Left lung (tissue), 10 donors: ENCODE data around the gene PRKG1. TPM values are rescaled to one million over a fixed set of nuclear protein-coding genes. Genes with fewer than 3 reads are reported as not detected.

Experiments
- ATAC-seq: fragments of 200-7000 bp; cut with Tn5 transposase; one replicate; pipeline ENCODE4 v1.9.1; 2020; ENCODE audit warnings: moderate library complexity
- DNase-seq, 4 donors: peaks; one replicate each; pipeline ENCODE4 v3.0.0-alpha.2; 2013 to 2020
- H3K27ac ChIP-seq, 2 donors: fragments of 200-600 bp; sonication (generic) in 1 of 2; one replicate each; pipeline versions ENCODE4 v1.5.0 to v1.8.0; 2020 to 2021
- H3K27me3 ChIP-seq, 2 donors: fragments of 200-600 bp; sonication (generic) in 1 of 2; one replicate each; pipeline versions ENCODE4 v1.5.0 to v1.8.0; 2020 to 2021
- H3K36me3 ChIP-seq, 2 donors: fragments of 200-600 bp; sonication (generic) in 1 of 2; one replicate each; pipeline versions ENCODE4 v1.5.0 to v1.8.0; 2020 to 2021
- H3K4me1 ChIP-seq, 2 donors: fragments of 200-600 bp; one replicate each; pipeline ENCODE4 v1.8.0; 2021
- H3K4me3 ChIP-seq, 2 donors: fragments of 200-600 bp; sonication (generic) in 1 of 2; one replicate each; pipeline versions ENCODE4 v1.5.0 to v1.8.0; 2020 to 2021; ENCODE audit warnings: mild to moderate bottlenecking in 1 of 2
- H3K9me3 ChIP-seq, 2 donors: fragments of 200-600 bp; sonication (generic) in 1 of 2; one replicate each; pipeline versions ENCODE4 v1.5.0 to v1.8.0; 2020 to 2021
- intact Hi-C, 2 donors: fragments of 100-400 bp; cut with DNase I; formaldehyde crosslinking; loops; one replicate each; pipeline versions ENCODE4 v1.11.2 to v1.14.2; 2022
- polyA plus RNA-seq, 6 donors: library from polyadenylated mRNA; unstranded; fragments of 120-200 nt; gene quantifications; one replicate each; pipeline ENCODE4 v1.2.1, GENCODE V29; 2013; ENCODE audit not compliant: insufficient read length in 6 of 6
- total RNA-seq, 2 donors: library from RNA; stranded (reverse); fragmentation: NEBNext Ultra II Directional; extraction: Animal tissue kit (Norgen Biotek cat#: 25700); gene quantifications; one replicate each; pipeline ENCODE4 v1.2.1, GENCODE V29; 2021
- TF ChIP-seq, protein P1 (sequence below), 2 donors: fragments of 200-600 bp; sonication (generic) in 1 of 2; IDR thresholded peaks; one replicate each; pipeline versions ENCODE4 v1.5.0 to v1.8.0; 2021; ENCODE audit warnings: antibody characterized with exemption in 2 of 2
- donor health status: DM: no; HTN: yes; CAD: no.
- donor health status: DM: no; HTN: no; CAD: no.

The PRKG1 gene
- total and polyA plus RNA-seq, 8 donors = 15.6 to 29.0 (median 17.8) TPM

DNA sequence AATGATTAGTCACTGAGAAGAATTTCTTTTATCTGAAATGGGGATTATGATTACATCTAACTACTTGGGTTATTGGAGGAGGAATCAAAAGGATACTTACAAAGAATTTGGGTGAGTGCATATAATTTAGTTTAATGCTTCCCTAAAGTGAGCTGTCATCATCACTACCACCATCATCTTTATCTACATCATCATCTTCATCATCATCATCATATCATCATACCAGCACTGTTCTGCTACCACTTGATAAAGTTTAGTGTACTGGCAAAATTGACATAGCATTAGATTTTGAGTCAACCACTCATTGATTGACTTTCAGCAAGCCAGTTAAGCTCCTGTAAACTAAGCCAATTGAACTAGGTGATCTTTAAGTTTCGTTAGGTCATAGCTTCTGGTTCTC, 994.2 kb downstream of the PRKG1 start:
- no peaks in the 10 kb centered on the region for H3K9me3 ChIP-seq
- no peak for ATAC-seq
- TF ChIP-seq, protein P1, sequence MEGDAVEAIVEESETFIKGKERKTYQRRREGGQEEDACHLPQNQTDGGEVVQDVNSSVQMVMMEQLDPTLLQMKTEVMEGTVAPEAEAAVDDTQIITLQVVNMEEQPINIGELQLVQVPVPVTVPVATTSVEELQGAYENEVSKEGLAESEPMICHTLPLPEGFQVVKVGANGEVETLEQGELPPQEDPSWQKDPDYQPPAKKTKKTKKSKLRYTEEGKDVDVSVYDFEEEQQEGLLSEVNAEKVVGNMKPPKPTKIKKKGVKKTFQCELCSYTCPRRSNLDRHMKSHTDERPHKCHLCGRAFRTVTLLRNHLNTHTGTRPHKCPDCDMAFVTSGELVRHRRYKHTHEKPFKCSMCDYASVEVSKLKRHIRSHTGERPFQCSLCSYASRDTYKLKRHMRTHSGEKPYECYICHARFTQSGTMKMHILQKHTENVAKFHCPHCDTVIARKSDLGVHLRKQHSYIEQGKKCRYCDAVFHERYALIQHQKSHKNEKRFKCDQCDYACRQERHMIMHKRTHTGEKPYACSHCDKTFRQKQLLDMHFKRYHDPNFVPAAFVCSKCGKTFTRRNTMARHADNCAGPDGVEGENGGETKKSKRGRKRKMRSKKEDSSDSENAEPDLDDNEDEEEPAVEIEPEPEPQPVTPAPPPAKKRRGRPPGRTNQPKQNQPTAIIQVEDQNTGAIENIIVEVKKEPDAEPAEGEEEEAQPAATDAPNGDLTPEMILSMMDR (IDR thresholded peaks at IDR 0.05) = no peak
- intact Hi-C loops = no loop called here
- H3K27ac ChIP-seq = no peak overlapping the region
- no peak for DNase-seq
- no peaks in the 10 kb centered on the region for H3K36me3 ChIP-seq
- H3K4me1 ChIP-seq = no peaks in the 10 kb centered on the region
- no peaks in the 10 kb centered on the region for H3K27me3 ChIP-seq
- H3K4me3 ChIP-seq = no peak overlapping the region

DNA sequence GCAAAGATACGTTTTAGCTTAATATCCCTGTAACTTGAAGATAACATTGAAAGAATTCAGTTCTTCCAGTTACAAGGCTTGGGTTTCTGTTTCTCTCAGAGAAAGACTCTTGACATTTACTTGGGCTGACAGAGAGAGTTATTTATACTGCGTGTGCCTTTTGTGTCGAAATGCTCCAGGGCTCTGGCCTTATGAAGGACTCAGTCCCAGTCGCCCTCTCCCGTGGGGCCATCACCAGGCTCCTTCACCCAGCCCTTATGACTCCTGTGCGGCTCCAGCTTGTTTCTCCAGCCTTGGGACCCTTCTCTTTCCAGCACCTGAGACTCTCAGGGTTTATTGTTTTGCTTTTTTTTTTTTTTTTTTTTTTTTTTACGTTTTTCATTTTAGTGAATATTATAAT, 997.5 kb downstream of the PRKG1 start:
- H3K27ac ChIP-seq = no peak overlapping the region
- intact Hi-C loops = no loop called here
- H3K4me3 ChIP-seq = no peak overlapping the region
- no peaks in the 10 kb centered on the region for H3K4me1 ChIP-seq
- DNase-seq = peak in 2 of 4 donors; percentile 5 to 17
- no peak for ATAC-seq
- H3K9me3 ChIP-seq = peaks cover 0 to 3% of the 10 kb centered on the region in 2 donors
- H3K27me3 ChIP-seq = no peaks in the 10 kb centered on the region
- TF ChIP-seq, protein P1 (IDR thresholded peaks at IDR 0.05) = no peak
- no peaks in the 10 kb centered on the region for H3K36me3 ChIP-seq

DNA sequence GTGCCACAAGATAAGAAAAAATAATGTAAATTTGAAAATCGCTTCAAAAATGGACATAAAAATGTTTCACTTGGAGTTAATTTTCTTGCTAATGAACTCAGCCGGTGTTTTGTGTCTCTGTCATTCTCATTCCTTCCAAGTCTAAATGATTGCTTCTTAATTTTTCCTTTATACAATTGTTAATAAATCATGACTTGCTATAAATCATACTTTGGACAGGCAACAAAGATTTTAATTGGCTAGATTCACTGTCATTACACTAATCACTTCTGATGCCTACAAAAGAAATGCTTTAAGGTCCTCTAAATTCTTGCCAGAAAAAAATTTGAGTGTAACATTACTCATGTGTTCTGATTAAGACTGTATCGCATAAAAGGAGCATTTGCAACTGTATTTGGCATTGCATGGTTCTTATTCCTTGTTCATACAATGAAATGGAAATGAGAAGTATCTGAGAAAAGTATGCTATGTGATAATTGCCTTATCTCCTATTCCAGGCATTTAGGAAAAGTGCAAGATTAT, 1000.3 kb downstream of the PRKG1 start:
- ATAC-seq (no peak), DNase-seq (peak in 2 of 4 donors; percentile 3)
- H3K4me3 ChIP-seq = no peak overlapping the region
- TF ChIP-seq, protein P1 (IDR thresholded peaks at IDR 0.05) = no peak
- no peak overlapping the region for H3K27ac ChIP-seq
- peaks cover 0 to 3% of the 10 kb centered on the region in 2 donors for H3K9me3 ChIP-seq
- no peaks in the 10 kb centered on the region for H3K36me3 ChIP-seq
- H3K27me3 ChIP-seq = no peaks in the 10 kb centered on the region
- H3K4me1 ChIP-seq = no peaks in the 10 kb centered on the region
- intact Hi-C loops = no loop called here

DNA sequence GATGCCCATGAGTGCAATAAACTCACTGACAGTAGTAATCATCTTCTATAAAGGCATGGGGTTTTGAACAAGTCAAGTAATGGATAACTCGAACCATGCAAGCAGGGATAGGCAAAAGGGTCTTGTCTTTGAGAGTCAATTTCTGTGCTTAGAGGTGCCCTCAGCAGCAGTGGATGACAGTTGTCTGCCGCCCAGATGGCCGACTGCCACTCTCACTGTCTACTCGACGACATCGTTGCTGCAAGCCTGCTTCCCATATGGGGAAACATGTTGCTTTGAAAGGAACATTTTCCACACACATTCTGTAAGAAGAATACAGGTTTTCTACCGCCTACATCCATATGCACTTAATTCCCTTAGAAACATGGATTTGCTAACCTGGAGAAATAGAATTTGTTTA, 1003.5 kb downstream of the PRKG1 start:
- no peak overlapping the region for H3K27ac ChIP-seq
- H3K4me1 ChIP-seq = no peaks in the 10 kb centered on the region
- DNase-seq = no peak
- intact Hi-C loops = no loop called here
- H3K4me3 ChIP-seq = no peak overlapping the region
- no peak for ATAC-seq
- H3K9me3 ChIP-seq = peaks cover 0 to 3% of the 10 kb centered on the region in 2 donors
- TF ChIP-seq, protein P1 (IDR thresholded peaks at IDR 0.05) = no peak
- no peaks in the 10 kb centered on the region for H3K27me3 ChIP-seq
- H3K36me3 ChIP-seq = no peaks in the 10 kb centered on the region

DNA sequence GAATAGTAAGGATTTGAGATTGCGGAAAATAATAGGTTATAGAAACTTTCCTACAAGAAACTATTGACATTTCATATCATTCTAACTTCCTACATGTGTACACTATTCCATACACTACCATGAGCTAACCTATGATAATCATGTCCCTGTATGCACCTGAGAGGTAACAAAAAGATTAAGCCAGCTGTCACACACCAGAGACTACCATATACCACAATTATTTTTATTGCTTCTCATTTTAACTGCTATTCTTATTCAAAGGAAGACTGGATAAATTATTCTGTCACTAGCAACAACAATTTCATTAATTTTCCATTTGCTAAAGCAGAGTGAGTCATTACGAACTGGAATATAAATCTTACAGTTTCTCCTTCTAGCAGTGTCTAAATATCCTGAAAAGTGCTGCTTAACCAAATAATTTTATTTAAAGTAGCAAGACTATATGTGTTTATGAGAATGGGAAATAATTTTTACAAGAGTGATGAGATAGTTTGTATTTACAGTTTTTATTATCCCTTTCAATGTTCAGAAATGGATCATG, 1004.2 kb downstream of the PRKG1 start:
- Histone ChIP-seq H3K36me3 (no peaks in the 10 kb centered on the region), H3K27ac (no peak overlapping the region), H3K4me1 (no peaks in the 10 kb centered on the region), H3K4me3 (no peak overlapping the region), H3K9me3 (peaks cover 0 to 3% of the 10 kb centered on the region in 2 donors), H3K27me3 (no peaks in the 10 kb centered on the region)
- ATAC-seq (no peak), DNase-seq (no peak)
- TF ChIP-seq, protein P1 (IDR thresholded peaks at IDR 0.05) = no peak
- intact Hi-C loops = no loop called here
